ENCODE data around the gene FBXO3. TPM values are rescaled to one million over a fixed set of nuclear protein-coding genes. Genes with fewer than 3 reads are reported as not detected.

FBXO3 gene
- total RNA-seq, 1 experiment from 2014 or later: 22.5 TPM

DNA sequence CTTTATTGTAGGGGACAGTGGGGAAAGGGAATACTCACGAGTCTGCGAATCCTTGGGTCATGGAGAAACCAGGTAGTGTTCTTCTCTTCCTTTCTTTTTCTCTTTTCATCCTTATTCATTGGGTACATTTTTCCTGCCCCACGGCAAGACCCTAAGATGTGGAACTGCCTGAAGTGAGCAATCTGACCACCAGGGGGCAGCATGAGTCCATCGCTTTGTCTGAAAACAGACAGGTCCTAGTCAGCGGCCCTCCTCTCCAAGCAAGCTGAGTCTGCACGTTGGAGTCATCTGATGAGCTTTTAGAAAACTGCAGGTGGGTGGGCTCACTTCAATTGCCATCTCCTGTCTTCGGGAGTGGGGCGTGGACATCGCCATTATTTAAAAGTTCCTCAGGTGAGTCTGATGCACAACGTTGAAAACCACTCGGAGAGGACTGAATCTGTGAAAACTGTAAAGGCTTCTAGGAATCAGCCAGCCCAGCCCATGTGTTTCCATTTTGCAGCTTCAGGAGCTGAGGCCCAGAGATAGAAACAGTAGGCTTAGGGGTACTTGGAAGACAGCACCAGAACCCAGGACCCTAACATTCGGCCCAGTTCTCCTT, 34.0 kb upstream of the FBXO3 start:
- Histone ChIP-seq H3K27ac (ENCODE audit: low read length) (no peak overlapping the region), H3K4me3 (ENCODE audit: low read length) (no peak overlapping the region), H3K79me2 (ENCODE audit: low read length) (no peaks in the 10 kb centered on the region), H3K36me3 (ENCODE audit: low read depth, low read length) (no peaks in the 10 kb centered on the region), H4K20me1 (ENCODE audit: low read length) (no peaks in the 10 kb centered on the region), H3F3A (ENCODE audit: low read length, unreplicated experiment) (no peaks in the 10 kb centered on the region), H3K27me3 (ENCODE audit: low read length) (no peaks in the 10 kb centered on the region), H3K9ac (ENCODE audit: low read length) (no peak overlapping the region), H3K9me3 (ENCODE audit: low read length) (no peaks in the 10 kb centered on the region), H3K4me2 (ENCODE audit: low read length) (no peak overlapping the region), H3K4me1 (ENCODE audit: insufficient read depth, low read length) (peaks cover 12% of the 10 kb centered on the region; the same call in 1 of the 2 replicates), H2AFZ (ENCODE audit: low read length) (0 out of 2 replicates have a peak overlapping the region, but pooled peaks have one; percentile 14), H3K9me2 (replicated peaks; ENCODE audit: low read length) (no peaks in the 10 kb centered on the region)
- no peak for TF ChIP-seq EZH2phosphoT487 (IDR thresholded peaks at IDR 0.05; ENCODE audit: borderline replicate concordance, low read length)
- TF ChIP-seq, protein P1, sequence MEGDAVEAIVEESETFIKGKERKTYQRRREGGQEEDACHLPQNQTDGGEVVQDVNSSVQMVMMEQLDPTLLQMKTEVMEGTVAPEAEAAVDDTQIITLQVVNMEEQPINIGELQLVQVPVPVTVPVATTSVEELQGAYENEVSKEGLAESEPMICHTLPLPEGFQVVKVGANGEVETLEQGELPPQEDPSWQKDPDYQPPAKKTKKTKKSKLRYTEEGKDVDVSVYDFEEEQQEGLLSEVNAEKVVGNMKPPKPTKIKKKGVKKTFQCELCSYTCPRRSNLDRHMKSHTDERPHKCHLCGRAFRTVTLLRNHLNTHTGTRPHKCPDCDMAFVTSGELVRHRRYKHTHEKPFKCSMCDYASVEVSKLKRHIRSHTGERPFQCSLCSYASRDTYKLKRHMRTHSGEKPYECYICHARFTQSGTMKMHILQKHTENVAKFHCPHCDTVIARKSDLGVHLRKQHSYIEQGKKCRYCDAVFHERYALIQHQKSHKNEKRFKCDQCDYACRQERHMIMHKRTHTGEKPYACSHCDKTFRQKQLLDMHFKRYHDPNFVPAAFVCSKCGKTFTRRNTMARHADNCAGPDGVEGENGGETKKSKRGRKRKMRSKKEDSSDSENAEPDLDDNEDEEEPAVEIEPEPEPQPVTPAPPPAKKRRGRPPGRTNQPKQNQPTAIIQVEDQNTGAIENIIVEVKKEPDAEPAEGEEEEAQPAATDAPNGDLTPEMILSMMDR (conservative IDR thresholded peaks at IDR 0.05; ENCODE audit: low read depth, low read length): peak; percentile 86
- ChIA-PET CTCF (interaction anchor here (0.6 to 1.0 kb wide), 4 partner anchors 18 to 36 kb away, joined by 3 to 6 read pairs (median 4); no protein-coding TSS in a partner anchor), POLR2A (ENCODE audit: unreplicated experiment) (no interaction called here)
- peak; percentile 90 for DNase-seq
- peak; percentile 98 for ATAC-seq
- no TSS peak for BruUV-seq (replicated peaks)
- intact Hi-C loops (cut with micrococcal nuclease): loop anchor here (1.0 to 10.0 kb wide), 3 partner anchors 21 to 114 kb away; partner anchors contain the start of gene FBXO3

DNA sequence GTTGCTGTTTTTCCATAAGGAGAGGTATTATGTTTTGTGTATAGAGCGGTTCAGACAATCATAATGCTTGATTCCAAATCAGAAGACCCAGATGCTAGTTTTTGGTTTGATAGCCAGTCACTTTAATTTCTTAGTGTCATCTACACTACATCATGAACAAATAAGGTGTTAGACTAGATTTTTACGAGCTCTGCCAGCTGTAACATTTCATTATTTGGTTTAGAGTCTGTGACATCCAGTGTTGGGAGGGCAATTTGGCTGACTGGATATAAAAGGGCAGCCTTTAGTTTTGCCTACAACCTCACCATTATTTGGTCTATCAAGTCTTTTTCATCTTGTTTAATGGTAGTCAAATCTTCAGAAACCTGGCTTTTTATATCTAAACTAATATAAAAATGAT, 30.2 kb upstream of the FBXO3 start:
- H3K4me2 ChIP-seq (ENCODE audit: low read length): no peak overlapping the region
- no peaks in the 10 kb centered on the region for H3K27me3 ChIP-seq (ENCODE audit: low read length)
- no peaks in the 10 kb centered on the region for H4K20me1 ChIP-seq (ENCODE audit: low read length)
- CTCF ChIA-PET: interaction anchor here (0.7 kb wide), 1 partner anchor 20 kb away, joined by 6 read pairs; no protein-coding TSS in a partner anchor
- H3K9ac ChIP-seq (ENCODE audit: low read length): no peak overlapping the region
- no peak overlapping the region for H2AFZ ChIP-seq (ENCODE audit: low read length)
- intact Hi-C loops (cut with micrococcal nuclease): loop anchor here (10.0 kb wide), 1 partner anchor 110 kb away; no protein-coding TSS in a partner anchor
- no peaks in the 10 kb centered on the region for H3F3A ChIP-seq (ENCODE audit: low read length, unreplicated experiment)
- peaks cover 3% of the 10 kb centered on the region; the same call in 1 of the 2 replicates for H3K4me1 ChIP-seq (ENCODE audit: insufficient read depth, low read length)
- no peak overlapping the region for H3K27ac ChIP-seq (ENCODE audit: low read length)
- TF ChIP-seq EZH2 (IDR thresholded peaks at IDR 0.05; ENCODE audit: low read length, unreplicated experiment) (no peak), EZH2phosphoT487 (IDR thresholded peaks at IDR 0.05; ENCODE audit: borderline replicate concordance, low read length) (no peak)
- TF ChIP-seq, protein P1 (conservative IDR thresholded peaks at IDR 0.05; ENCODE audit: low read depth, low read length): no peak
- no peak for DNase-seq
- no peak for ATAC-seq
- H3K4me3 ChIP-seq (ENCODE audit: low read length): no peak overlapping the region
- POLR2A ChIA-PET (ENCODE audit: unreplicated experiment): interaction anchor here (0.7 kb wide), 2 partner anchors 62 to 504 kb away, joined by 3 to 20 read pairs; no protein-coding TSS in a partner anchor
- H3K79me2 ChIP-seq (ENCODE audit: low read length): no peaks in the 10 kb centered on the region
- no peaks in the 10 kb centered on the region for H3K9me3 ChIP-seq (ENCODE audit: low read length)
- BruUV-seq (replicated peaks): no TSS peak
- H3K9me2 ChIP-seq (replicated peaks; ENCODE audit: low read length): no peaks in the 10 kb centered on the region
- no peaks in the 10 kb centered on the region for H3K36me3 ChIP-seq (ENCODE audit: low read depth, low read length)
